Activated naive CD8-positive, alpha-beta T cell treated with anti-CD3 and anti-CD28 coated beads, Interleukin-2, amount 50 U/mL, for 16 hours (primary cell): ENCODE results near the gene SLC35F4.

ENCODE experiments used
- DNase-seq: peaks from one replicate; pipeline ENCODE4 v3.0.0-alpha.2; 2020; ENCODE audit warnings: low read depth, low spot score

The SLC35F4 gene

DNA sequence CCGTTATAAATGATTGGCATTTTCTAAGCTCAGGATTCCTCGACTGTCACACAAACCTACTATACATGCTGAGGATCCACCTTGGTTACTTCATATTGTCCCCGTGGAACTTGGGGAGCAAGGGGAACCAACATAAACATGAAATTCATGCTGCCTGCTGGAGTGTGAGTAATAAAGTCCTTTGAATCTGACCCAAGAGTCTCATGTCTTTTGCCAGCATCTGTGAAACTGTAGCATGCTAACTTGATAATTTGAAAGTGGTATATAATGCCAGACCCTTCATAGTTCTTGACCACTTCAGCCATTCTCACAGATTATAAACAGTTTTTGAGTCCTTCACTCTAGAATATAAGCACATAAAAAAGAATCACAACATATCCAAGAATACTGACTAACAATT lies 17.1 kb downstream of the SLC35F4 start:
- no peak for DNase-seq

GRCh38 chr14:57848353-57848752 lies 17.5 kb downstream of the SLC35F4 start:
- DNase-seq, result no peak

DNA sequence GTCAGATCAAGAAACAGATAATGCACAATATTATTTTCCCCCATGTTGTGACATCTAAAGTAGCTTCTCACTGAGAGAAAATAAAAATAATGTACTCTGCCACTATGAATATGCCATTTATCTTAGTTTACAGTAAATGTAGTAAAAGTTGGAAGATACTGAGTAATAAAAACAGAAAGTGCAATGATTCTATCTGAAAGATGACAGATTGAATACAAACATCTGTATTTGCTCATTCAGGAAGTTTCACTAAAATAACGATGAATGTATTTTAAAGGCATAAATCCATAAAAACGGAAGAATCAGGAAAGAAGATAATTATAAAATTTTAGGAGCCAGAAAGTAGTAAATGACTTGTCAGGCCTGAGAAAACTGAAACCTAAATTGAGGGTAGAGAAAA lies 18.2 kb downstream of the SLC35F4 start:
- no peak for DNase-seq

GRCh38 chr14:57847096-57847495 lies 18.8 kb downstream of the SLC35F4 start:
- DNase-seq, result no peak

GRCh38 chr14:57846596-57846995 lies 19.3 kb downstream of the SLC35F4 start:
- no peak for DNase-seq

GRCh38 chr14:57845802-57846531 lies 19.9 kb downstream of the SLC35F4 start:
- DNase-seq, result no peak

GRCh38 chr14:57845316-57845715 lies 20.6 kb downstream of the SLC35F4 start:
- DNase-seq, result no peak

DNA sequence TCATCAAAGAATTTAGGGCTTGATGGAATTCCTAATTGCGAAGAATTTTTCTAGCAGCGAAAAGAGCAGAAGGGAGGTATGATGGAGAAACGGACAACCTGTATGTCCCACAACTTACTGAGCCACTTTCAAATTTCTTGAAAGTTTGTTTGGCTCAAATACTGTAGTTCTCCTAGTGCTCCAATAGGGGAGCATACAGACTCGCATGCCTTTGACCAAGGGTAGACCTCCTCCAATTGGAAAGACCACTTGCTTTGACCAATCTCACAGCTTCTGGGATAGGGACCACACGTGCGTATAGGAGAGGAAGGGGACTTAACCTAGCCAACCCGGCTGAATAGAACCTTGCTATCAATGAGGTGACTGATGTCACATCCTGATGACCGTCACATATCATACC lies 28.6 kb downstream of the SLC35F4 start:
- no peak for DNase-seq

GRCh38 chr14:57835766-57836165 lies 30.1 kb downstream of the SLC35F4 start:
- DNase-seq, result no peak

GRCh38 chr14:57834961-57835360 lies 30.9 kb downstream of the SLC35F4 start:
- DNase-seq, result no peak

DNA sequence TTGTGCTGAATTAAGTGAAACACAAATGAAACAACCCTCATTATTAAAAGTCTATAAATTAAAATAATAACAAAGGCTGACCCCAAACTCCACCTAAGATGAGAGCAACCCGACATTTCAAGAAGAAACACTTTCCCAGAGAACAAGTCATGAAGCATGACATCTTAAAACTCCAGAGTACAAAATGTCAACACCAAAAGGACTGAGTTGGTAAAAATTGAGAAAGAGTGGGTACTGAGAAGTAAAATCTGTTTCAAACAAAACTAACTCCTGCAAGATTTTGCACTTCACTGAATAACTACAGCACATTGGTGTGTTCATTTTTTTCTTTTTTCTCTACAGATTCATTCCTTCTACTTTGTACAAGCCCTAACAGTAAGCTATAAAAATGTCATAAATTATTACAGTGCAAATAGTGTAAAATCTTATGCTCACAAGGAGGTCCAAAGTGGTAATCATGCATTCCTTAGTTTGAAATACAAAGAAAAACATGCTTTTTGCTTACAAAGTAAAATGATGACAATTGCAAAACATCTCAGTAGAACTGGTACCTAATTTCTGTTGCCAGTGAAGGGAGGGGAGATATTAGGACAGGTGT lies 31.8 kb downstream of the SLC35F4 start:
- DNase-seq, result no peak

- no peak for DNase-seq
Observed at GRCh38 chr14:57833323-57833722, 32.6 kb downstream of the SLC35F4 start.

GRCh38 chr14:57831981-57832380 lies 33.9 kb downstream of the SLC35F4 start:
- no peak for DNase-seq

GRCh38 chr14:57828713-57829112 lies 37.2 kb downstream of the SLC35F4 start:
- no peak for DNase-seq

- DNase-seq, result no peak
Observed at GRCh38 chr14:57823015-57823660, 42.8 kb downstream of the SLC35F4 start.

- no peak for DNase-seq
Observed at GRCh38 chr14:57822081-57822480, 43.8 kb downstream of the SLC35F4 start.

- DNase-seq, result no peak
Observed at GRCh38 chr14:57820581-57820980, 45.3 kb downstream of the SLC35F4 start.

DNA sequence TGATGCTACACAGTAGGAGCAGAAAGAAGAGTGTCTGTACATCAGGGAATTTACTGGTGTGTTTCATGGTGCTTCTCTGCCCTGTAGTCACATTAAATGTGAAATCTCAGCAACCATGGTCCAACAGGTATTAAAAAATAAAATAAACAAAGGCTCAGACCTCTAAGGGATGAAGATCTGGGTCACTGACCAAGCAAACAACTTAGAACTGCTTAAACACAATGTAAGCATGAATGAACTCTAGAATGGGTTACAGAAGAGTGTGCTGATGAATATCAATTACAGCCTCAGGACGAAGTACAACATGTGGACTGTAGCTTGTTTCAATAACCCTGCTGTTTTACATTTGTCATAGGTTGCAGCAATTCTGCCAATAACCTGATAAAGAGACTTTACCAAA lies 47.4 kb downstream of the SLC35F4 start:
- DNase-seq, result no peak

GRCh38 chr14:57816568-57817284 lies 49.2 kb downstream of the SLC35F4 start:
- DNase-seq, result no peak

- no peak for DNase-seq
Observed at GRCh38 chr14:57814726-57815125, 51.2 kb downstream of the SLC35F4 start.

DNA sequence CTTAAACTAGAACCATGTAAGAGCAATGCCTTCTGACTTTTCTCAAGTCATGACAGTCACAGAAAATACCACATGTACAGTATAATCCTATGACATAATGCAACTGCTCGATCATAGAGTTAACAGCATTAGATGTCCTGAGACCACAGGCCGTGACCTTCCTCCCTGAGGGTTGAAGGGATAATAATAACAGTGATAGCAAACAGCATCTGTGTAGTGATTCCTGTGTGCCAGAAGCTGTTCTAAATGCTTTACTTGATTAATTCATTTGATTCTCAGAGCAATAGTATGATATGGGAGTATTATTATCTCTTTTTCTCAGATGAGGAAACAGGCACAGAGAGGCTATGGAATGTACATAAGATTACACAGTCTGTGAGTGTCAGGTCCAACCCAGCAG lies 53.2 kb downstream of the SLC35F4 start:
- no peak for DNase-seq

DNA sequence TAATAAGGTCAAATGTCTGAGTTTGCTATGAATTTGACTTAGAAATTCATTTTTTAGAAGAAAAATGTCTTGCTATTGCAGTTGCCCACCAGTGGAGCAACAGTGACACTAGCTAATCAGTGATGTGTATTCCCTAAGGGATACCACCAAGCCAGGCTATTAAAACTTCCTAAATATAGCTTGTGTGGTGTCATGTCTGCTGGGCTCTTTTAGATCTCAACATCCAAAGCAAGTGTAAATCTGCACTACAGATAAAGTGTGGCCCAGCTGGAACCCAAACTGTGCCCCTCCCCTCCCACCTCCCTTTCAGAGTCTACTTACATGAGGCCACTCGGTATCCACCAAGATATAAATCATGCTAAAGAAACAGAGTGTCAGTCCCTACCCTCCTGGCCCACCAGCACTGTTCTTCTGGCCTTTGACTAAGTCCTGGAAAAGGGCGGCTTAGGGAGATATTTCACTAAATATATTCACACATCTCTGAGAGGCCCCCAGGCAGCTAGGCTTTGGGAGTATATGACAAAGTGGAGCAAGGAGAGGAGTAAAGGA lies 53.8 kb downstream of the SLC35F4 start:
- no peak for DNase-seq
